Endodermal cell (in vitro differentiated cells): ENCODE data around the gene HJURP. TPM values are rescaled to one million over a fixed set of nuclear protein-coding genes. Genes with fewer than 3 reads are reported as not detected.

Source experiments
- DNase-seq: peaks from one replicate; pipeline ENCODE4 v3.0.0-alpha.2; 2017
- H3K27ac ChIP-seq: 2 replicates; pipeline ENCODE4 v1.5.1; 2013; ENCODE audit warnings: mild to moderate bottlenecking, low read depth, low read length, moderate library complexity
- H3K27me3 ChIP-seq: 2 replicates; pipeline ENCODE4 v1.6.1; 2013; ENCODE audit warnings: mild to moderate bottlenecking, low read length, moderate library complexity; ENCODE audit not compliant: insufficient read depth, control insufficient read depth, poor library complexity, severe bottlenecking
- H3K36me3 ChIP-seq: 2 replicates; pipeline ENCODE4 v1.7.0; 2013; ENCODE audit warnings: mild to moderate bottlenecking, low read length, moderate library complexity; ENCODE audit not compliant: control insufficient read depth, insufficient read depth
- H3K4me1 ChIP-seq: one replicate; pipeline ENCODE4 v1.7.0; 2013; ENCODE audit warnings: low read length; ENCODE audit not compliant: control insufficient read depth, insufficient read depth
- H3K4me3 ChIP-seq: 2 replicates; pipeline ENCODE4 v1.5.1; 2013; ENCODE audit warnings: mild to moderate bottlenecking, low read length, moderate library complexity
- H3K9ac ChIP-seq: 2 replicates; pipeline ENCODE4 v1.6.1; 2013; ENCODE audit warnings: mild to moderate bottlenecking, low read length, moderate library complexity; ENCODE audit not compliant: poor library complexity, severe bottlenecking; ENCODE audit errors: extremely low read depth
- H3K9me3 ChIP-seq: 2 replicates; pipeline ENCODE4 v1.6.1; 2013; ENCODE audit warnings: mild to moderate bottlenecking, low read length, moderate library complexity; ENCODE audit not compliant: control insufficient read depth
- H3K27ac Mint-ChIP-seq: 2 replicates; pipeline ENCODE4 v1.8.0; 2020; ENCODE audit warnings: mixed read lengths
- H3K27me3 Mint-ChIP-seq: 2 replicates; pipeline ENCODE4 v1.8.0; 2021; ENCODE audit warnings: mild to moderate bottlenecking, mixed read lengths; ENCODE audit not compliant: insufficient read depth
- H3K36me3 Mint-ChIP-seq: 2 replicates; pipeline ENCODE4 v1.8.0; 2020; ENCODE audit warnings: low read depth, mixed read lengths
- H3K4me1 Mint-ChIP-seq: 2 replicates; pipeline ENCODE4 v1.8.0; 2020; ENCODE audit warnings: mixed read lengths
- H3K4me3 Mint-ChIP-seq: 2 replicates; pipeline ENCODE4 v1.8.0; 2020; ENCODE audit warnings: mild to moderate bottlenecking, moderate library complexity, mixed read lengths
- H3K9me3 Mint-ChIP-seq: 2 replicates; pipeline ENCODE4 v1.8.0; 2020; ENCODE audit warnings: mild to moderate bottlenecking, mixed read lengths
- CTCF ChIP-seq: fragments of 200-600 bp; sonication (generic); conservative IDR thresholded peaks from 2 replicates; pipeline ENCODE4 v1.5.0; 2021; ENCODE audit warnings: antibody characterized with exemption, mild to moderate bottlenecking
- WGBS, 2 experiments: methylation state at CpG; one replicate each; pipeline versions ENCODE4 v1.1.5 to v1.1.7; 2013; ENCODE audit warnings: missing lambda C conversion rate in 2 of 2, mixed read lengths in 1 of 2; ENCODE audit not compliant: insufficient coverage in 1 of 2, insufficient read length in 1 of 2; 5-methylcytosine and 5-hydroxymethylcytosine counted together
- total RNA-seq, 2 donors: library from RNA; stranded (reverse); fragmentation: NEBNext Ultra II Directional in 1 of 2; extraction: Animal tissue kit (Norgen Biotek cat#: 25700) in 1 of 2; gene quantifications; 2 replicates in 1 of 2; 3 replicates in 1 of 2; pipeline ENCODE4 v1.2.1, GENCODE V29; 2021

HJURP gene
- total RNA-seq, 2 donors from 2014 or later, result 39.4 to 78.9 TPM

- no peak overlapping the region for H3K4me3 ChIP-seq
- H3K36me3 Mint-ChIP-seq, result peaks cover 10% of the 10 kb centered on the region
- H3K27me3 Mint-ChIP-seq, result no peaks in the 10 kb centered on the region
- peak; percentile 42 for DNase-seq
- peaks cover 13% of the 10 kb centered on the region for H3K36me3 ChIP-seq
- no peaks in the 10 kb centered on the region for H3K4me1 Mint-ChIP-seq
- no peak for TF ChIP-seq CTCF
- H3K4me3 Mint-ChIP-seq, result no peak overlapping the region
- H3K27ac ChIP-seq, result no peak overlapping the region
- no peaks in the 10 kb centered on the region for H3K9me3 ChIP-seq
- no peaks in the 10 kb centered on the region for H3K27me3 ChIP-seq
- no peaks in the 10 kb centered on the region for H3K4me1 ChIP-seq
- H3K9me3 Mint-ChIP-seq, result no peaks in the 10 kb centered on the region
- no peak overlapping the region for H3K9ac ChIP-seq
- no peak overlapping the region for H3K27ac Mint-ChIP-seq
- 93 to 100% methylated on average over 1 to 14 of the region's 14 CpGs for WGBS, 2 experiments
Observed at GRCh38 chr2:233831011-233831721, 23.2 kb downstream of the HJURP start.

- Histone ChIP-seq H3K4me1 (no peaks in the 10 kb centered on the region), H3K4me3 (no peak overlapping the region), H3K27me3 (no peaks in the 10 kb centered on the region), H3K36me3 (peaks cover 4% of the 10 kb centered on the region), H3K9me3 (no peaks in the 10 kb centered on the region), H3K9ac (no peak overlapping the region), H3K27ac (no peak overlapping the region)
- TF ChIP-seq CTCF, result no peak
- Mint-ChIP-seq H3K4me1 (peaks cover 2% of the 10 kb centered on the region), H3K9me3 (peaks cover 2% of the 10 kb centered on the region), H3K27me3 (no peaks in the 10 kb centered on the region), H3K27ac (no peak overlapping the region), H3K4me3 (no peak overlapping the region), H3K36me3 (peaks cover 4% of the 10 kb centered on the region)
- WGBS, 2 experiments, result 91 to 100% methylated on average over 1 to 6 of the region's 6 CpGs
- DNase-seq, result peak; percentile 34
Observed at GRCh38 chr2:233830111-233830802, 24.1 kb downstream of the HJURP start.

GRCh38 chr2:233829193-233830110, 24.9 kb downstream of the HJURP start:
- peak; percentile 36 for DNase-seq

More at GRCh38 chr2:233829193-233830110, 24.9 kb downstream of the HJURP start:
- H3K9ac ChIP-seq, result no peak overlapping the region
- H3K4me1 ChIP-seq, result no peaks in the 10 kb centered on the region
- no peaks in the 10 kb centered on the region for H3K36me3 ChIP-seq
- H3K4me3 Mint-ChIP-seq, result no peak overlapping the region
- peaks cover 2% of the 10 kb centered on the region for H3K9me3 Mint-ChIP-seq
- H3K27me3 Mint-ChIP-seq, result no peaks in the 10 kb centered on the region
- H3K4me3 ChIP-seq, result no peak overlapping the region
- 86 to 98% methylated on average over 8 to 15 of the region's 15 CpGs for whole genome bisulfite sequencing, 2 experiments
- no peak overlapping the region for H3K27ac ChIP-seq
- H3K9me3 ChIP-seq, result no peaks in the 10 kb centered on the region
- H3K27me3 ChIP-seq, result no peaks in the 10 kb centered on the region
- no peak for TF ChIP-seq CTCF
- H3K4me1 Mint-ChIP-seq, result peaks cover 7% of the 10 kb centered on the region
- H3K36me3 Mint-ChIP-seq, result no peaks in the 10 kb centered on the region
- no peak overlapping the region for H3K27ac Mint-ChIP-seq
